ENCODE data around the gene LYZL1.
"Not testable (repeated sequence)": the region's sequence is repeated elsewhere in the genome, so short reads cannot be mapped to it uniquely, and the experiment has no call there.

Gene LYZL1

DNA sequence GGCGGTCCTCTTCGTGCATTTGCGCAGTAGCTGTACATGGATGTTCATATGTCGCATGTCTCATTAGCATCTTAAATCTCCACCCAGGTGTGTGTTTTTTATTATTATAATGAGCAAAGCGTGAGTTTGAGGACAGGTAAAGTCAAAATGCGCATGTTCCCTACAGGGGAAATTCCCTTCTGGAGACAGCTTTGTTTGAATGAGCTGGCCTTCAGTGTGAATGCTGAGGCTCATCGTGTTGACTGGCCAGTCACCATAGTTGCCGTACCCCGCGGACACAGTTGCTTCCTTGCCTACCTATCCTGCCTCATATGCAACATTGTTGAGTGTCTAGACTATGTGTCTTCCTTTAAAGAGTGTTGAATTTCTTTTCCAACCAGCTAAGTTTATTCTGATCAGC lies 13.6 kb downstream of the LYZL1 start:
- Histone ChIP-seq H3K36me3 (ENCODE audit: control insufficient read depth, insufficient read depth, low read length) (no peaks in the 10 kb centered on the region), H3K27ac (ENCODE audit: insufficient read depth, low read length, poor library complexity, severe bottlenecking) (no peak overlapping the region), H3K27me3 (replicated peaks; ENCODE audit: control insufficient read depth, insufficient read depth, low read length, poor library complexity, severe bottlenecking) (no peaks in the 10 kb centered on the region), H3K4me3 (ENCODE audit: insufficient read depth, low read depth, low read length, poor library complexity, severe bottlenecking) (no peak overlapping the region), H3K4me1 (ENCODE audit: control insufficient read depth, insufficient read depth, low read length, poor library complexity, severe bottlenecking) (no peaks in the 10 kb centered on the region), H3K9me3 (ENCODE audit: control insufficient read depth, low read length) (no peaks in the 10 kb centered on the region)
- DNase-seq = no peak

DNA sequence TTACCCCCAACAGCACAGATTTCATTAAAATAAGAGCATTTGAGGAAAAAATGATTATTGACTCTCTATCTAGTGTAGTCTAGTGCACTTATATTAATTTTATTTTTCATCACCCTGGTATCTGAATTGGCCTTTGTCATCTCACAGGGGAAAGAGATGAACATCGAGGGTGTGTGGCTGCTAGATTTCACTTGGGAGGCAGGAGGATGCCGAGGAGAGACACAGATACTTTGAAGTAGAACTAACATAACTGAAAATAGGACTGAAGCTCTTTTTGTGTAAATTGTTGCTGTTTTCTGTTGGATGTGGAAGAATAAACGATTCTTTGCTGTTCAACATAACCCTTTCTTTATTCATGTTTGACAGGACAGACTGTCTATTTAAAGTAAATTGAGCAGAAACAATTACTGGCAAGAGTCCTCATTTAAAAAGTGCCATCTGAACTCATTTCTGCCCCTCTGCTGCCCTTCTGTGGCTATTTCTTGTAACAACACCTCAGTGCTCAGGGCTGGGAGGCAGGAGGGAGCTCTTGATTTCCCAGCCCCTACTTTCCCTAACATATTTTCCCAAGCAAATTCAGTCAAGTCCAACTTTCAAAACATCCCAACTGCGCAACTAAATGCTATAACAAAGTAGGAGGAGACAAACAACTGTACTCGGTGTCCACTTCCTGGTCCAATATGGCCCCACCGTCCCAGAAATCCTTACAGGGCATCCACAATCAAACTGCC lies 15.6 kb downstream of the LYZL1 start:
- no peak for DNase-seq
- H3K4me1 ChIP-seq (ENCODE audit: control insufficient read depth, insufficient read depth, low read length, poor library complexity, severe bottlenecking) = no peaks in the 10 kb centered on the region
- H3K27me3 ChIP-seq (replicated peaks; ENCODE audit: control insufficient read depth, insufficient read depth, low read length, poor library complexity, severe bottlenecking) = no peaks in the 10 kb centered on the region
- H3K36me3 ChIP-seq (ENCODE audit: control insufficient read depth, insufficient read depth, low read length) = no peaks in the 10 kb centered on the region
- H3K27ac ChIP-seq (ENCODE audit: insufficient read depth, low read length, poor library complexity, severe bottlenecking) = no peak overlapping the region
- H3K9me3 ChIP-seq (ENCODE audit: control insufficient read depth, low read length) = no peaks in the 10 kb centered on the region
- H3K4me3 ChIP-seq (ENCODE audit: insufficient read depth, low read depth, low read length, poor library complexity, severe bottlenecking) = no peak overlapping the region

DNA sequence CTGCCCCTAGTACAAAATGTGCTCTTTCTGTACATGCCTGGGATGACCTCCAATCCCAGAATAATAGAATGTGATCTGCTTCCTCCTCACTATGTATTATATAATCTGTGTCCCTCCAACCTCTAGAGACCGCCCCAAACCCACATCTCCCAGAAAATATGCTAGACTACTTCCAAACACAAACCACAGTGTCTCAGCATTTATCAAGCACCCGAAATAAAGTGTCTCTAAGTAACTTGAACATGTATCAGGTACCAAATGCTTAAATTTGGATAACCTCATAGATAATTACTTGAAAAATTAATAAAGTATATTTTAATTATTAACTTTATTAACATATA lies 16.1 kb downstream of the LYZL1 start:
- no peaks in the 10 kb centered on the region for H3K4me1 ChIP-seq (ENCODE audit: control insufficient read depth, insufficient read depth, low read length, poor library complexity, severe bottlenecking)
- no peaks in the 10 kb centered on the region for H3K36me3 ChIP-seq (ENCODE audit: control insufficient read depth, insufficient read depth, low read length)
- H3K9me3 ChIP-seq (ENCODE audit: control insufficient read depth, low read length) = no peaks in the 10 kb centered on the region
- no peak overlapping the region for H3K27ac ChIP-seq (ENCODE audit: insufficient read depth, low read length, poor library complexity, severe bottlenecking)
- no peak overlapping the region for H3K4me3 ChIP-seq (ENCODE audit: insufficient read depth, low read depth, low read length, poor library complexity, severe bottlenecking)
- DNase-seq = no peak
- H3K27me3 ChIP-seq (replicated peaks; ENCODE audit: control insufficient read depth, insufficient read depth, low read length, poor library complexity, severe bottlenecking) = no peaks in the 10 kb centered on the region

DNA sequence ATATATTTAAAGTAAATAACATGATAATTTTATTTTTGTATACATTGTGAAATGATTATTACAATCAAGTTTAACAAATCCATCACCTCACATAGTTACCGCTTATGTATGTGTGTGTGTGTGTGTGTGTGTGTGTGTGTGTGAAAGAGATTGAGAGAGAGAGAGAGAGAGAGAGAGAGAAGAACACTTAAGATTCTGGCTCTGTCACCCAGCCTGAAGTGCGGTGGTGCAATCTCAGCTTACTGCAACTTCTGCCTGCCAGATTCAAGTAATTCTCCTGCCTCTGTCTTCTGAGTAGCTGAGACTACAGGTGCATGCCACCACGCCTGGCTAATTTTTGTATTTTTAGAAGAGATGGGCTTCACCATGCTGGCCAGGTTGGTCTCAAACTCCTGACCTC lies 17.8 kb downstream of the LYZL1 start:
- DNase-seq = no peak
- Histone ChIP-seq H3K27me3 (replicated peaks; ENCODE audit: control insufficient read depth, insufficient read depth, low read length, poor library complexity, severe bottlenecking) (no peaks in the 10 kb centered on the region), H3K36me3 (ENCODE audit: control insufficient read depth, insufficient read depth, low read length) (no peaks in the 10 kb centered on the region), H3K27ac (ENCODE audit: insufficient read depth, low read length, poor library complexity, severe bottlenecking) (no peak overlapping the region), H3K4me1 (ENCODE audit: control insufficient read depth, insufficient read depth, low read length, poor library complexity, severe bottlenecking) (no peaks in the 10 kb centered on the region), H3K9me3 (ENCODE audit: control insufficient read depth, low read length) (no peaks in the 10 kb centered on the region), H3K4me3 (ENCODE audit: insufficient read depth, low read depth, low read length, poor library complexity, severe bottlenecking) (no peak overlapping the region)

DNA sequence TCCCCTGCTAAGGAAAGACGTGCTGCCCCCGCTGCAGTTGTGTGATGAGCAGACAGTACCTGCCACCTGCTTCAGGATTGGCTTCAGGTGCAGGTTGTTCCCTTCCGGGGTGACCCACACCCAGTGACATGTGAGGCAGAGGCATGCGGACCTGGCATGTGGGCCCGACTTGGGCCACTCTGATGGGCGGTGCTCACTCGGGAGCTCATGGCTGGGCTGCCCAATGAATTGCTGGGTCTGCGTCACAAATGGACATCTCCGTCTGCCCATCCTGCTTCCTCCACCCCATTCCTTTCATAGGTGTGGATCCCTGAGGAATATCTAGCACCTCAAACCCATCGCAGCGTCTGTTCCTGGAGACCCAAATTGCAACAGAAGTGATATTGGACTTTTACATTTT lies 19.3 kb downstream of the LYZL1 start:
- not testable (repeated sequence) for DNase-seq; H3K4me3 ChIP-seq (ENCODE audit: insufficient read depth, low read depth, low read length, poor library complexity, severe bottlenecking); H3K4me1 ChIP-seq (ENCODE audit: control insufficient read depth, insufficient read depth, low read length, poor library complexity, severe bottlenecking); H3K9me3 ChIP-seq (ENCODE audit: control insufficient read depth, low read length); H3K36me3 ChIP-seq (ENCODE audit: control insufficient read depth, insufficient read depth, low read length); H3K27ac ChIP-seq (ENCODE audit: insufficient read depth, low read length, poor library complexity, severe bottlenecking); H3K27me3 ChIP-seq (replicated peaks; ENCODE audit: control insufficient read depth, insufficient read depth, low read length, poor library complexity, severe bottlenecking)

DNA sequence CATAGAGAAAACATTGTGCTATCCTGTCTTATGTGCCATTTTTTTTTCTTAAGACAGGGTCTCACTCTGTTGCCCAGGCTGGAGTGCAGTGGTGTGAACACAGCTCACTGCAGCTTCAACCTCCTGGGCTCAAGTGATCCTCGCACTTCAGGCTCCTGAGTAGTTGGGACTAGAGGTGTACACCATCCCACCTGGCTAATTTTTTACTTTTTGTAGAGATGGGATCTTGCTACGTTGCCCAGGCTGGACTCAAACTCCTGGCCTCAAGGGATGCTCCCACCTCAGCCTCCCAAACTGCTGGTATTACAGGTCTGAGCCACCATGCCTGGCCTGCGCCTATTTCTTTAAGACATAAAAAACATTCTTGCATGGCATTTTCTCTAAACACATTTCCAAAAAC lies 20.6 kb downstream of the LYZL1 start:
- Histone ChIP-seq H3K4me1 (ENCODE audit: control insufficient read depth, insufficient read depth, low read length, poor library complexity, severe bottlenecking) (no peaks in the 10 kb centered on the region), H3K4me3 (ENCODE audit: insufficient read depth, low read depth, low read length, poor library complexity, severe bottlenecking) (no peak overlapping the region), H3K36me3 (ENCODE audit: control insufficient read depth, insufficient read depth, low read length) (no peaks in the 10 kb centered on the region), H3K27ac (ENCODE audit: insufficient read depth, low read length, poor library complexity, severe bottlenecking) (no peak overlapping the region), H3K9me3 (ENCODE audit: control insufficient read depth, low read length) (no peaks in the 10 kb centered on the region), H3K27me3 (replicated peaks; ENCODE audit: control insufficient read depth, insufficient read depth, low read length, poor library complexity, severe bottlenecking) (no peaks in the 10 kb centered on the region)
- DNase-seq = no peak

DNA sequence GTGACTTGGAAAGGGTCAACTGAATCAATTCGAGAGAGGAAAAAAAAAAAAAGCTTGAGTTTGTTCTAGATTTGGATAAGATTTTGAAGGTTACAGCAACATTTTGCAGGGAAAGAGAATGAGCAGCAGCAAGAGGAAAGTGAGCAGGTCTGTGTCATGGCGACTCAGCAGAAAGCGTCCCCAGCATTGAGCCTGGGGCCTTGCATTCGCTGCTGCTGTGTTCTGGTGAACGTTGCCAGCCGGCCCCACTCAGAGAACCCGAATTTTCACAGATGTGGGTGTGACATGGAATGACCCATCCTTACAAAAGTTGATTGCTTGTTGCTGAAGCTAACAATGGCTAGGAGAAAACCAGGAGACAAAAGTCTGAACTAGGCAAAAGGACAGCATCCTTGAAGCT lies 21.6 kb downstream of the LYZL1 start:
- not testable (repeated sequence) for H3K9me3 ChIP-seq (ENCODE audit: control insufficient read depth, low read length); DNase-seq

DNA sequence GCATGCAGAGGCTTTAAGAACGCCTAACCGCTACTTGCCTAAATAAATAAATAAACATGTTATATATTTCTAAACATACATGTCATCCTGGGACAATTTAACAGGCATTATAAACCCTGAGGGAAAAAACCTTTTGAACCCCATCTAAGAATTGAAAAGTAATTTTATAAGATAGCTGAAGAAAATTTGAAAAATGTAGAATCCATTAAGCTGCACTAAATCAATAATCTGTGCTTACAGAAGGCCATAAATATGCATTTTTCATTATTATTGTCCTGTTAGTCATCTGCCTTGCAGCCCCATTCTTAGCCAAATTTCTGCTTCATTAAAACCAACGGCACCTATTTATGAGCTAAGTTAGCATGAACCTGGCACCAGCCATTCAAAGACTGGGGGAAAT lies 24.2 kb downstream of the LYZL1 start:
- no peaks in the 10 kb centered on the region for H3K36me3 ChIP-seq (ENCODE audit: control insufficient read depth, insufficient read depth, low read length)
- no peak overlapping the region for H3K4me3 ChIP-seq (ENCODE audit: insufficient read depth, low read depth, low read length, poor library complexity, severe bottlenecking)
- DNase-seq = no peak
- H3K4me1 ChIP-seq (ENCODE audit: control insufficient read depth, insufficient read depth, low read length, poor library complexity, severe bottlenecking) = no peaks in the 10 kb centered on the region
- no peak overlapping the region for H3K27ac ChIP-seq (ENCODE audit: insufficient read depth, low read length, poor library complexity, severe bottlenecking)
- H3K27me3 ChIP-seq (replicated peaks; ENCODE audit: control insufficient read depth, insufficient read depth, low read length, poor library complexity, severe bottlenecking) = no peaks in the 10 kb centered on the region
- H3K9me3 ChIP-seq (ENCODE audit: control insufficient read depth, low read length) = no peaks in the 10 kb centered on the region

More for the DNA sequence above, 21.6 kb downstream of the LYZL1 start:
- not testable (repeated sequence) for H3K4me1 ChIP-seq (ENCODE audit: control insufficient read depth, insufficient read depth, low read length, poor library complexity, severe bottlenecking); H3K27ac ChIP-seq (ENCODE audit: insufficient read depth, low read length, poor library complexity, severe bottlenecking); H3K4me3 ChIP-seq (ENCODE audit: insufficient read depth, low read depth, low read length, poor library complexity, severe bottlenecking); H3K27me3 ChIP-seq (replicated peaks; ENCODE audit: control insufficient read depth, insufficient read depth, low read length, poor library complexity, severe bottlenecking); H3K36me3 ChIP-seq (ENCODE audit: control insufficient read depth, insufficient read depth, low read length)

DNA sequence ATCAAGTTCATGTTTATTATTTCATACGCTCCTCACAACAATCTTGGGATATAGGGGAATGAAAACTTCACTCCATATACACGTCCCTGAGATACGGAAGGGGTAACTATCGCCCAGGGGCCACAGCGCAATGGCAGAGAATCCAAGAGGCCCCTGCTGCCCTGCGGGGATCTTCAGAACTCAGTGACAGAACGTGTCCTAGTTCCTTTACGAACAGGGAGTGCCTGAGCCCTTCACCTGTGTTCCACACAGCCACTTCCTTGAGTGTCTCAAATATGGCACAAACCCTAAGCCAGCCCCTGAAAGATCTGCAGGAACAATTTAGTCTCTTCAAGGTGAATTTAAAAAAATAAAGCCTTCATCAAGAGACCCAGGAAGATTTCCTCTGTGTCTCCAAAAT lies 25.9 kb downstream of the LYZL1 start:
- no peaks in the 10 kb centered on the region for H3K36me3 ChIP-seq (ENCODE audit: control insufficient read depth, insufficient read depth, low read length)
- no peak overlapping the region for H3K4me3 ChIP-seq (ENCODE audit: insufficient read depth, low read depth, low read length, poor library complexity, severe bottlenecking)
- no peak for DNase-seq
- H3K9me3 ChIP-seq (ENCODE audit: control insufficient read depth, low read length) = no peaks in the 10 kb centered on the region
- H3K27me3 ChIP-seq (replicated peaks; ENCODE audit: control insufficient read depth, insufficient read depth, low read length, poor library complexity, severe bottlenecking) = no peaks in the 10 kb centered on the region
- H3K27ac ChIP-seq (ENCODE audit: insufficient read depth, low read length, poor library complexity, severe bottlenecking) = no peak overlapping the region
- H3K4me1 ChIP-seq (ENCODE audit: control insufficient read depth, insufficient read depth, low read length, poor library complexity, severe bottlenecking) = no peaks in the 10 kb centered on the region

DNA sequence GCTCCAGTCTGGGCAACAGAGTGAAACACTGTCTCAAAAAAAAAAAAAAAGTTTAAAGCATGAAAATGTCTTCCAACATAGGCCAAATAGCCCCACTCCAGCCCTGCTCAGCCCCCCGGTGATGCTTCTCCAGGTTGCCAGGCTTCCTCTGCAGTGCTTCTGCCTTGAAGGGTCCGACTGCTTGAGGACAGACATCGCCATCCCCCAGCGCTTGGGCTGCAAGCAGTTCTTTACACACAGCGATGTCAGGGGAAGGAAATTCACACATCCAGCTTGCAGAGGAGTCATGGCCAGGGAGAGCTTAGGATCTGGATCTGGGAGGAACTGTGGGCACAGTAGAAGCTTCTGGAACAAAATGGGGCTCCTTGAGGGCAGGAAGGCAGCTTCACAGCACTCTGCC lies 26.9 kb downstream of the LYZL1 start:
- H3K27me3 ChIP-seq (replicated peaks; ENCODE audit: control insufficient read depth, insufficient read depth, low read length, poor library complexity, severe bottlenecking) = no peaks in the 10 kb centered on the region
- no peaks in the 10 kb centered on the region for H3K36me3 ChIP-seq (ENCODE audit: control insufficient read depth, insufficient read depth, low read length)
- no peak overlapping the region for H3K27ac ChIP-seq (ENCODE audit: insufficient read depth, low read length, poor library complexity, severe bottlenecking)
- H3K4me3 ChIP-seq (ENCODE audit: insufficient read depth, low read depth, low read length, poor library complexity, severe bottlenecking) = no peak overlapping the region
- H3K9me3 ChIP-seq (ENCODE audit: control insufficient read depth, low read length) = no peaks in the 10 kb centered on the region
- H3K4me1 ChIP-seq (ENCODE audit: control insufficient read depth, insufficient read depth, low read length, poor library complexity, severe bottlenecking) = no peaks in the 10 kb centered on the region
- DNase-seq = no peak
